HG02642 (cell line): ENCODE data around the gene IRF1.

ENCODE experiments used
- ATAC-seq: cut with Tn5 transposase; IDR thresholded peaks from one replicate; pipeline ENCODE4 v1.9.1; 2021; ENCODE audit warnings: mild to moderate bottlenecking; ENCODE audit not compliant: unreplicated experiment, poor library complexity

IRF1 gene

DNA sequence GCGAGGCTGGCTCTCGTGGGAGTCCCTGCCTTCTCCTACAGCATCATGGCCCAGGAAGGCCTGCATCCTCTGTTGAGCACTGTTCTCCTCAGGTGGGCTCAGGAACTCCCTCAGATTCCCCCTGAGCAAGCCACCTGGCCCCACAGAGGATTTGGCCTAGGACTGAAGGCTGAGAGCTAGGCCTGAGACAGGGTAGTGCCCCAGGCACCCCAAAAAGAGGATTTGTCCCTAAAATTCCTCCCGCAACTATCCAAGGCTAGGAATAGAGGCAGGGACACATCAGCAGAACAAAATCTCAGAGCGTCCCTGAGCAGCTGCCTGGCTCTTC, 11.0 kb upstream of the IRF1 start:
- ATAC-seq: no peak

DNA sequence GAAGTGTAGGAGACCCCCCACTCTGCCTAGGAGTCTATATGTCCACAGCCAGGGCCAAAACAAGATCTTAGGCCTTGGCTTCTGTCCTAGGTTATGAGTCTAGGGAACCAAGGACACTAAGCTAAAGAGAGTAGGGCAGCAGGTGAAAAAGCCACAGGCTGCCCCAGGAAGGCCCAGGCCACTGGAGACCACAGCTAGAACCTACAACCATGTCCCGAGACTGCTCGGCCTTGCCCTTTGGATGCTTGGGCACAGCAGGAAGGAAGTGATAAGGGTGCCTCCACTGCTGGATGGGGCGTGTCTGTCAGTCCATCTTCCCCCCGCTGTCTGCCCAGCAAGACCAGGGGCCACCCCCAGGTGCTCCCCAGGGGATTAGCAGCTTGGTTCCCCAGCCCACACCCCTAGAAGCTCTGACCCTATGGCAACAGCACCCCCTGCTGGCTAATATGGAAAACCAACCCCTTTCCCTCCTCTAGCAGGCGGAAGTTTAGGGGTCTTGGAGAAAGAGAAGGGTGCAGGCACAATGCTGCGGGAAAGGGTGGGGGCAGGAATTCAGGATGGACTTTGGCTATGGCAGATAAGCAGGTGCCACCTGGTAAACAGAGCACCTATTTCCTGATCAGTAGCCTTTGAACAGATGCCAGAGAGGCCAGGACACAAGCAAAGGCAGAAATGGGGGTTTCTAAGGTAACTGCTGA, 10.5 kb upstream of the IRF1 start:
- peak; percentile 39 for ATAC-seq

DNA sequence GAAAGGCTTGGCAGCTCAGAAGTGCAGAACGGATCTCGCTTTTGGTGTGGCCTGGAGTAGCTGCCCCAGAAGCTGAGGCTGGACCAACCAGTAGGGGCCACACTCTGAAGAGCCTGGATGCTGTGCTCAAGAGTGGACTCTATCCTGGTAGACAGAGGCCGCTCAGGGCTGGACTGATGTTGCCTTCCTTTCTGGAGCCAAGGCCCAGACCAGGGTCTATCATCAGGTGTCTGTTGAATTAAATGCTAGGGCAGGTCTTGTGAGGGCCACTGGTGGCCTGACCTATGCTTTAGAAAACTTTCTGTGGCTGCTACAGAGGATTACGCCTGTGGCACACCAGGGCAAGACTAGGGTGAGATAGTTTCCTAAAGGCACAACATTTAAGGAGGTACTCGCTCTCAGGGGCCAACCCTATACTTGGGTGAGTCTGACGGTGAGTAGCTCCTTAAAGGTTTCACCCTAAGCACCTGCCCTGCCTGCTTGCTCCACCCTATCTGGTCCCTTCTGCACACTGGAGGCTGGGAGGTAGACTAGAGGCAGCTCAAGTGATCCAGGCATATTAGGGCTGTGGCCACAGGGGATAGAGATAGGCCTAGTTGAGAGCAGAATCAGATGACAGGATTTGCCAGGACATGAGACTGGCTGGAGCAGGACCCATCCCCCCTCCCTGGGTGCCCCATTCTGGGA, 9.8 kb upstream of the IRF1 start:
- ATAC-seq: no peak

DNA sequence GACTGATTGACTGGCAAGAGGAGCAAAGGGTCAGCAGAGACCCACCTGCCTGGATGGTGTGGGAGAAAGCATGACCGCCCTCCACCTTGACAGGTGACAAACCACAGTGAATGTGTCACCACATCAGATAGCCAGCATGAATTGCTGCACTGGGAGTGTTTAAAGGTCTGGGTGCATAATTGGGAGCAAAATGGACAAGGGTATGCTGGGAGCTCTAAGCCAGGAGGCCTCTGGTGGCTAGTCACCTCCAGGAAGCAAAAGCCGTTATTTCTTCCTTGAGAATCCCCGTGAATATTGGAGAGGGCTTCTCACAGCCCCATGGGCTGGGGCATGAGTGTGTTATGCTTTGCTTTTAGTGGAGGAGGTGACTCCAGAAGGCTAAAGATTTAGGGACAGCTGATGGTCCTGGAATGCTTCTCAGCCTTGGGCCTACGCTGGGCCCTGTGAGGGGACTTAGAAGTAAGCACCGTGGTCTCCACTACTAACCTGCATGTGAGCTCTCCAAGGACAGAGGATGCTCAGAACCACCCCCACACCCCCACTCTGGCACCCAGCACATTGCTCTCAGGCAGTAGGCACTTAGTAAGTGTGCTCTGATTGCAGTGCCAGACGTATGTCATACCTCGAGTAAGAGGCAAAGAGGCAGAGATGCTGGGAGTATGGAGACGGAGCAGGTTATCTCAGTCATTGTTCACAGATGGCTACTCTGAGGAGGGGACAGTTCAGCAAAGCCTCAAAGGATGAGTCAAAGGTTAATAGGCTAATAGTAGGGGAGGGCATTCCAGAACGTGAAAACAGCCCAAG, 9.1 kb upstream of the IRF1 start:
- ATAC-seq: no peak

DNA sequence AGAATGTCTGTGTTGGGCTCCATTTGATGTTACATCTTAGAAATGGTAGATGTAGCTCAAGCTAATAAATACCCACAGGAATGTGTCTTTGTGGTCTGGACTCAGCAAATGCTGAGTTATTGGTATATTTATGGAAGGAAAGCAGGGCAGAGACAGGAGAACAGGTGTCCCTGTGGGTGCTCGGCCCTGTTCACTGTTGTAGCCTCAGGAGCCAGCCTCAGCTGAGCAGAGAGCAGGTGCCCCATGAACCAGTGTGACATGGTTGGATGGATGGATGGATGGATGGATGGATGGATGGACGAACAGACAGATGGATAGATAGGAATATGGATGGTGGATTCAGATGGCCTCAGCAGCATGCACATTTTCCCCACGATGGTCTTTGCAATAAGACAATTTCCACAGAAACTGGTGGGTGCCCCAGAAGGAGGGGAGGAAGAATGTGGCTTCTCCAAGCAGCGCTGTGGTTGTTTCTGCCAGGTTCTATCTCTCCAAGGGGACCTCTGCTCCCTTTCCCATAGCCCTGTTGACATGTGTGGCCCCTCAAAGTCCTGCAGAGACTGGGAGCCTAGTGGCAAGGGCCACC, 8.2 kb upstream of the IRF1 start:
- ATAC-seq: no peak

DNA sequence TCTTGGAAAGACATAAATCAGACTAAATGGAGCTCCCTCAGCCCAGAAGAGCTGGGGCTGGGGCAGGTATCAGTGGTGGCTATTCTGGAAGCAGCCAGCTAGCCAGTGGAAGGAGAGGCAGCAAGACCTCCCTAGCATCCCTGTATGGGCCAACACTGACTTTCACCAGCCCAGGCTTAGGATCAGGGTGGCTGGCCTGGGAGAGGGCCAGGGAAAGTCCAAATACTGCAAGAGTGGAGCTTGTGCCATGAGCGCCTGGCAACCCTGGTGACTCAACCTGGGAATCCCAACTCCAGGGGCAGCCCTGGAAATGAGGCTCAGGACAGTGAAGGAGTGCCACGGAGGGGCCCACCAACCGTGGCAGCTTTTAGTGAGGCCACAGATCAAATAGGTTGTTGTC, 7.6 kb upstream of the IRF1 start:
- ATAC-seq: no peak

DNA sequence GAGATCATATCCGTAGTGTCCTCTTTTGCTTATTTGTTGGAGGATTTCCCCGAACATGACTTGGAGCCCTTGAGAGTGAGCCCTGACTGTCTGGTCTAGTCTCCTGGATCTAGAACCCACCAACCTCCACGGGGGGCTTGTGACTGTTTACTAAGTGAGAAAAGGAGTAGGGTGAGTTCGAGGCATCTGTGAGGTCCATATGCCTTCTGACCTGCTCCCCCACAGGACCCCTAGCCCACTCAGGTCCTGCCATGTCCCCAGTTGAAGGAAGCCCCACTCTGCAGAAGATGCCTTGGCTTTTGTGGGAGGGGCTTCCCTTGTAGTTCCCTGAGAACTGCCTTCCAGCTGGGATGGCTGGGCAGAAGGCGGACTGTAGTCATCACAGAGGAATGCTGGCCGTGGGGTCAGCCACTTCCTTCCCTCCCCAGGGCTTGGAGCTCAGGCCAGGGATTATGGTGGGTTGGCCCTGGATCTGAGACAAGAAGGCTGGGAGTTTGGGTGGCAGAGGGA, 7.0 kb upstream of the IRF1 start:
- ATAC-seq: no peak

DNA sequence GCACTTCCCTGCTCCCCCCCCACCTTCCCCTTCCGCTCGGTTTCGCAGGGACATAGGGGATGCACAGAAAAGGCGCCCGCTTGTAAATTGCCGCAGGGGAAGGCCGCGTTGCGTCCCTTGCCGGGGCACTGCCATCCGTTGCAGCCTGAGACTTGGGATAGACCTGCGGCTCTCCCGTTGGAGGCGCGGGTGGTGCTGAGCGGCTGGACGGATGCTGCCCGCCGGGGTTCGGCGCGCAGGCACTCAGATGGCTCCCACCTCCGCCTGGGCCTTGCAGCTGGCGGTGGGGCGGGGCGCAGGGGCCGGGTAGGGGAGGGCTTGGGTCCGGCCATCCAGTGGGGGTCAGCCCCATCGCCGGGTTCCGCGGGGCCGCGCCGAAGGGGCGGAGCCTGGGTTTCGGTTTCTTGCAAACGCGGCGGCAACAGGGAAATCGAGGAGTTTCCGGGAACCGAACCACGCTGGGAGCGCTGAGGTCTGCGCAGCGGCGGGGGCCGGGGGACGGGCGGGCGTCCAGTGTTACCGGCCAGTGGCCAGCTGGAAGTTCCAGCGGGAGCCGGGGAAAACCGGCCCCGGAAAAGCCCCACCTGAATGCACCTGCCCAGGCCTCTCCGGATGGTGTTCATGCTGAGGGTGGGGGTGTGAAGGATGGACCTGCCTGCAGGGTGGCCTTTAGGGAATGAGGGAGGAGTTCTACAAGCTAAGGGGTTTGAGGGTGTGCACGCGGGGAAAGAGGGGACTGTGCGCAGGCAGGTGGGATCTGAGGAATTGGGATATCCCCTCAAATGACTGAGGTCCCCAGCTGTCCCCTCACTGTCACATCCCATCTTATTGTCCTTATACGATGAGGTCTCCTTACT, 6.3 kb upstream of the IRF1 start:
- peak; percentile 52 for ATAC-seq

DNA sequence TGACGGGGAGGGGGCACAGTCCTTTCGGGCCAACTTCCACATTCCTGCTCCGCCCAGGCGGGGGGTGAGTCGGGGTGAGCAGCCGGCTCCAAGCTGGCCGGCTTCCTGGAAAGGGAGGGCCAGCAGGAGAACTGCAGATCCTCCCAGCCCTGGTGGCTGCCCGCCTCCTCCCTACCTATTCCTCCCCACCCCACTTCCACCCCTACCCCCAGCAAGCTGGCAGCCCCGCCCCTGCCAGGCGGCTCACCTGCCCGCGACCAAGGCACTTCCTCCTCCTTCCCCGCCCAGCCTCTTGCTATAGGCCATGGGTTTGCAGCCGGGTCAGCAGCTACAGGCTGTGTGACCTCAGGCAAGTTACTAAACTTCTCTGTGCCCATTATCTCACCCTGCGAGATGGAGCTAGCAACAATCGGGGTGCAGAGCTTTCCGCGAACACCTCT, 5.6 kb upstream of the IRF1 start:
- ATAC-seq: peak; percentile 42

DNA sequence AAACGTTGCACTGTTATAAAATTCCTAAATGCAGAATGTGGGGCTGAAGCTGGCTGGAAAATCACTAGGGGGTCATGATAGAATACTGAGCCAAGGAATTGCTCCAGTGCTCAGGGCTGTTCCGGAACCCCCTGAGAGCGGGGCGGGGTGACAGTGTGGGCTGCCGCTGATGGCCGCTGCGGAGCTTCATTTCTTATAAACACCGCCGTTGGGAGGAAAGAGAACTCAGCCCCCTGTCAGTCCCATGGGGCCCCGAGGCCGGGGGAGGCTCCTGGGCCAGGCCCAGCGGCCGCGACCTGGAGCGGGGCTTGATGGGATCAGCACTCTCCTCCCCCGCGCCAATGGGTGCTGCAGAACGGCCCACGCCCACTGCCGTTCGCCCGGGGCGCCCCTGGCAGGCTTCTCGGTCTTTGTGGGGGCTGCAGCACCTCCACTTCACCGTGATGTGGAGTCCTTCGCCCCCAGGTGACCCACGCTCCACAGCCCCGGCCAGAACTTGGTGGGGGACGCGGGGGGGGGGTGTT, 5.2 kb upstream of the IRF1 start:
- ATAC-seq: peak; percentile 25

DNA sequence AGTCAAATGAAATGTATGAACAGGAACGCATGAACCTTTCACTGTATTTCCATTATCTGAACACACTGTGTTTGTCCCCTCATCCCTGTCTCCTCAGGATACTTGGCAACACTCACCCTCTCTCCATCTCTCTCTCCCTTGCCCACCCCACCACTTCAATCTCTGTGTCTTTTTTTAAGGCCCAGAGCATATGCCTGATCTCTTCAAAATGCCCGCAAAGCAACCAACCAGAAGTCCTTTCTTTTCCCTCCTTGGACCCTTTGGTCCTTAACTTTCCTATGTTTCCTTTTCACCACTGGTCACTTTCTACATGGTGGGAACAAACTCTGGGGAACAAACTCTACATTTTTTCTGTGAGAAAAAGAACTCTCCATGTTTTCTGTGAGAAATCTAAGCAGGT, 3.2 kb upstream of the IRF1 start:
- ATAC-seq: no peak

DNA sequence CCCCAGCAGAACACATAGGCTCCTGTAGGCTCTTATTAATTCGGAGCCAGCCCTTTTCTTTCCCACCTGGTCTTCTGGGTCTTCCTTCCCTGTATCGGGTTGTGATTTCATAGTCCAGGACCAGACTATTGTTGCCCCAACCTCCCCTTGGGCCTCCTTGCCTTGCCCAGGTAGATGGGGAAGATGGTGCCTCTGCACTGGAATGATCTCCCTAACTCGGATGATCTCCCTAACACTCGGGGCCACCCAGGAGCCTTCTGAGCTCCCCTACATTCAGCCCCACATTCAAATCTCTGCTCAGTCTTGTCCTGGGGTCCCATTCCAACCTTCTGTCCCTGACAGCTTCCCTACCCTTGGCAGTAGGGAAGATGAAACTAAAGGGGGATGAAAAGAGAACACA, 2.7 kb upstream of the IRF1 start:
- ATAC-seq: no peak

DNA sequence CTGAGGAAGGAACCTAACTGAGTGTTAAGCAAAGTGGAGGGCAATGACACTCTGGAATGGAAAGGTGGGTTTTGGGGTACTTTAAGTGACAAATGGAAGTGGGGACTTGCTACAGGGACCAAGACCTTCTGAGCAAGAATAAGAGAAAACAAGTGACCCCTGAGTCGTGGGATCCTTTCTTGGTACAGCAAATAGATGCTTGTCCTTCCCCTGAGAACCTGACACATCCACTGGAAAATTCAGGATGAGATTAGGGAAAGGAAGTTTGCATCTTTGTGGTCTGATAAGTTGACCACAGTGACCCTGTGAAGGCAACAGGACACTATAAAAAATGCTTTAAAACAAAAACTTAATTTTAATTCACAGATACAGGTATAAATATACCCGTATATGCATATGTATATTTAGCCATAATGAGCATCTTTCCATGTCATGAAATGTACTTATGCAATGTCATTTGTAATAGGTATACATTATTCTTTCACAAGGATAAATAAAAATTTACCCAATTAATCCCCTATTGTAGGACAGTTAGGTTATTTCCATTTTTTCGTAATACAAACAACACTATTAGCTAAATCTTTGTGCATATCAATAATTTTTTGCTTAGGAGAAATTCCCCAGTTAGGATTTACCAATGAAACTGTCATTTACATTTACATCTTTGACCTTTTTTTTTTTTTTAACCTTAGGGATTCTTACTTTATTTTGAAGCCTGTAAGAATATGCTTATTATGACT, 2.0 kb upstream of the IRF1 start:
- ATAC-seq: no peak

DNA sequence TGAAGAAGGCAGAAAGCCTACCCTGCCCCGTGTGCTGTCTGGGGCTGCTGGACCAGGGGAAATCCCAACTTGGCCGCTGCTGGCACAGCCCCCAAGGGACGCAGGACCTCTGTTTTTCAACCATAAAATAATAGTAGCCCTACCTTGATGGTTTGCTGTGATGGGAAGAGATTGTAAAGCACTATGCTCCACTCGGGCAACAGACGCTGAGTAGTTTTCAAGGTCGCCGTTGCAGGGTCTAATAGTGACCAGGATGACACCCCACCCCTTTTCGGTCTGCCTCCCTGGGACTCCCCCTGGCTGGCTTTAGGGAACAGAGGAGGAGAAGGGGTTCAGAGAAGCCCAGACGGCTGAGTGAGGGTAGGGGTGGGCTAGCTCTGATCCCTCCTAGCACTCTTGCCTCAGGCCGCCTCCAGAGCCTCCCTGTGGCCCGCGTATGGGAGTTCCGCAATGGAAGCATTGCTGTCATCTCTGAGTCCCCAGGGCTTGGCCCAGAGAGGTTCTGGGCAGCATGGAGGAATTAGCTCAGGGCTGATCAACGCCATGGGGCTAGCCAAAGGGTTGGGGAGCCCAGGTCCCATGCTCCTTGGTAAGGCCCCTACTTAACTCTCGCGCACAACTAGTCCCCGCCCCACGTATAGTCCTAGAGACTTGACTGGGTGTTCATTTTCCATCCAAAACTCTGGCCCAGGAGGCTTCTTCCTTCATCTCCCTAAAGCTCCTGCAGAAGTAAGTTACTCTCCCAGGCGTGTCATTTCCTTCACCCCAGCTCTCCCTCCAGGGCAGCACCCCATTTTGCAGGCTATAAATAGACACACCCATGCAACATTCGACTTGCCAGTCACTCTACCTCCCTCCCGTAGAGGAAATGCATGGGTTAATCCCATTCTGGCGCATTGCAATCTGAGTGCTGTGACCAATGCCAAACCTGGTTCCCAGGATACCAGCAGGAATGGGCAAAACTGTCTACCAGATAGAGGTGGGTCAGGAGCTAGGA, 1.1 kb upstream of the IRF1 start:
- peak; percentile 23 for ATAC-seq

DNA sequence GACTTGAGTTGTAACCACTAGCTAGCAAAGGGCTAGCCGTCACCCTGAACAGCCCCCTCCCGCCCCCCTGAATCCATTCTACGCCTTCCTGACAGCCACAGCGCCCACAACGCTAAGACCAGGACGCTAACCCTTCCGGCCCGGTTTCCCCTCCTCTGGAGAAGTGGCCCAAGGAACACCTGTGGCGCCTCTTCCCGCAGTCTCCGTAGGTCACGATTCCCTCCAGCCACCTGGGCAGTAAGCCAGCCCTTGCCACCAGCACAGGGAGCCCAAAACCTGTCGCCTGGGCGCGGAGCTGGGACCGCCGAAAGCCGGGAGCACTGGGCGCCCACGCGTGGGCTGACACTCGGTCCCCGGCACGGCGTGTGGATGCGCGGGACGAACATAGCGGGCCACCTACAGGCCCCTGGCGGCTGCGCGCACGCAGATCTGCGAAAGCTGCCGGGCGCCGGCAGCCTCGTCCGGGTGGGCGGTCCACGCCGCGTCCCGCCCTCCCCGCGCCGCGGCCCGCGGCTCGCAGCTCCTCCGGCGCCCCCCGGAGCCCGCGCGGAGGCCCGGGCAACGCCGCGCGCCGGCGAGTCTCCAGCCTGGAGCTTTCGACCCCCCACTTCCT, 596 bp downstream of the IRF1 start:
- peak; percentile 36 for ATAC-seq

DNA sequence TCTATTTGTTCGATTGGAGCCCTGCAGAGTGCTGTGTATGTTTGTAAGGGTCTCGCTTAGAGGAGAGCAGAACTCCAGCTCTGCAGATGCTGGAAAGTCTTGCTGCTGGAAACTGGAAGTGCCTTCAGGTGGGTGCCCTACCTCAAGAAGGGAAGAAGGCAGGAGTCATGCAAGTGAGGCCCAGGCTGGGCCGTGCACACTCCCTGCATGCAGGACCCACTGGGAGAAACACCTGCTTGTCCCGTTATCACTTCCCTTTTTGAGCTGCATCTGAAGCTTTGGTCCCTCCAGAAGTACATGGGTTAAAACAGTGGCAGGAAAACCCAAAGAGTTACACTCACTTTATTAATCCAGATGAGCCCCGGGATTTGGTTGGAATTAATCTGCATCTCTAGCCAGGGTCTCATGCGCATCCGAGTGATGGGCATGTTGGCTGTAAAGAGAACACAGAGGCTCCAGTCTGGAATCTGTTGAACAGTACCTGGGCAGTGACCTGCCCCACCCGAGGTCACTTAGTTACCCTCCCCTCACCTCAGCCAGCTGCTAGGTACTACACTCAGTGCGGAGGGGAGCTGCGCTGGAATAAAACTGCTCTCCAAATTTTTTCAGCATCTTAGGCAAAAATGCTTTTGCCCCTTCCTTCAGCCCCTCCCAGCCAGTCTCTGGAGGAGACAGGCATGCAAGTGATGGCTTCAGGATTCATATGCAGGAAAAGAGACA, 1.4 kb downstream of the IRF1 start:
- ATAC-seq: no peak

DNA sequence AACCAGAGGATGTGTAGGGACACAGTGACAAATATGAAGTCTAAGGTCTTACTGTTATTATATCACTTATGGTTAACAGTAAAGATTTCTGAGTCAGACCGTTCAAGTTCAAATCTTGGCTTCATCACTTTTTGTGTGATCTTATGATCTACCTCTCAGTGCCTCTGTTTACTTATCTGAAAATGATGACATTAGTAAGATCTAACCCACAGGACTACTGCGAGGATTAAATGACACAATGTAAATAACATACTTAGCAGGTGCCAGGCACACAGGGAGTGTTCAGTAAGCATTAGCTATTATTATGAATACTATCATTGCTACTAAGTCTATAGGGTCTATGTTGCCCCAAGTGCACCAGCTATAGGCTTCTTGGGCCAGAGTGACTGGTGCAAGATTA, 2.0 kb downstream of the IRF1 start:
- no peak for ATAC-seq
